H7 (cell line): ENCODE measurements around the gene DCUN1D2. TPM values are rescaled to one million over a fixed set of nuclear protein-coding genes. Genes with fewer than 3 reads are reported as not detected.
A peak's percentile ranks its signal among the peaks of the same experiment; 100 is the strongest.

ENCODE experiments used
- DNase-seq: peaks from one replicate; pipeline ENCODE4 v3.0.0; 2012
- H3K27me3 ChIP-seq: 2 replicates; pipeline ENCODE4 v1.6.0; 2011; ENCODE audit warnings: mild to moderate bottlenecking, low read length; ENCODE audit not compliant: control insufficient read depth, insufficient read depth
- H3K36me3 ChIP-seq: replicated peaks from 2 replicates; pipeline ENCODE4 v1.5.1; 2011; ENCODE audit warnings: low read length; ENCODE audit not compliant: control insufficient read depth, insufficient read depth
- H3K4me3 ChIP-seq: 2 replicates; pipeline ENCODE4 v1.5.1; 2011; ENCODE audit warnings: low read depth, mild to moderate bottlenecking, control low read depth, low read length, moderate library complexity; ENCODE audit not compliant: insufficient read depth
- total RNA-seq: library from RNA; depleted of rRNA; stranded (reverse); fragments of >200 nt; shearing (Covaris generic); gene quantifications from 2 replicates; pipeline ENCODE4 v1.2.3, GENCODE V29; 2014

Gene DCUN1D2
- total RNA-seq, 1 experiment from 2014 or later: 15.5 TPM

GRCh38 chr13:113428871-113429607, 61.5 kb downstream of the DCUN1D2 start:
- Histone ChIP-seq H3K36me3 (no peaks in the 10 kb centered on the region), H3K27me3 (no peaks in the 10 kb centered on the region), H3K4me3 (no peak overlapping the region)
- no peak for DNase-seq

- no peak overlapping the region for H3K4me3 ChIP-seq
- H3K36me3 ChIP-seq: no peaks in the 10 kb centered on the region
- H3K27me3 ChIP-seq: no peaks in the 10 kb centered on the region
- DNase-seq: no peak
Measured at GRCh38 chr13:113428469-113428865, 62.0 kb downstream of the DCUN1D2 start.

- H3K36me3 ChIP-seq: no peaks in the 10 kb centered on the region
- H3K27me3 ChIP-seq: no peaks in the 10 kb centered on the region
- no peak overlapping the region for H3K4me3 ChIP-seq
- no peak for DNase-seq
Measured at GRCh38 chr13:113427562-113428468, 62.7 kb downstream of the DCUN1D2 start.

GRCh38 chr13:113426591-113426986, 63.9 kb downstream of the DCUN1D2 start:
- no peak for DNase-seq
- H3K36me3 ChIP-seq: no peaks in the 10 kb centered on the region
- no peak overlapping the region for H3K4me3 ChIP-seq
- no peaks in the 10 kb centered on the region for H3K27me3 ChIP-seq

- no peak for DNase-seq
- H3K36me3 ChIP-seq: no peaks in the 10 kb centered on the region
Measured at GRCh38 chr13:113425941-113426590, 64.4 kb downstream of the DCUN1D2 start.

GRCh38 chr13:113423520-113424163, 66.9 kb downstream of the DCUN1D2 start:
- no peak overlapping the region for H3K4me3 ChIP-seq
- no peak for DNase-seq
- no peaks in the 10 kb centered on the region; the same call in 1 of the 2 replicates for H3K27me3 ChIP-seq
- H3K36me3 ChIP-seq: no peaks in the 10 kb centered on the region

More at GRCh38 chr13:113425941-113426590, 64.4 kb downstream of the DCUN1D2 start:
- Histone ChIP-seq H3K27me3 (no peaks in the 10 kb centered on the region), H3K4me3 (no peak overlapping the region)

GRCh38 chr13:113422807-113423519, 67.5 kb downstream of the DCUN1D2 start:
- Histone ChIP-seq H3K4me3 (no peak overlapping the region), H3K36me3 (no peaks in the 10 kb centered on the region), H3K27me3 (no peaks in the 10 kb centered on the region; the same call in 1 of the 2 replicates)
- no peak for DNase-seq

- no peak for DNase-seq
- H3K4me3 ChIP-seq: no peak overlapping the region
- no peaks in the 10 kb centered on the region; the same call in 1 of the 2 replicates for H3K27me3 ChIP-seq
- H3K36me3 ChIP-seq: no peaks in the 10 kb centered on the region
Measured at GRCh38 chr13:113421673-113422270, 68.7 kb downstream of the DCUN1D2 start.

- H3K36me3 ChIP-seq: no peaks in the 10 kb centered on the region
- DNase-seq: peak; percentile 90
- H3K4me3 ChIP-seq: no peak overlapping the region
- no peaks in the 10 kb centered on the region; the same call in 1 of the 2 replicates for H3K27me3 ChIP-seq
Measured at GRCh38 chr13:113420833-113421600, 69.5 kb downstream of the DCUN1D2 start.

- H3K36me3 ChIP-seq: no peaks in the 10 kb centered on the region
- DNase-seq: no peak
- H3K27me3 ChIP-seq: no peaks in the 10 kb centered on the region; the same call in 1 of the 2 replicates
- no peak overlapping the region for H3K4me3 ChIP-seq
Measured at GRCh38 chr13:113420232-113420631, 70.3 kb downstream of the DCUN1D2 start.

- Histone ChIP-seq H3K4me3 (no peak overlapping the region), H3K36me3 (no peaks in the 10 kb centered on the region), H3K27me3 (no peaks in the 10 kb centered on the region; the same call in 1 of the 2 replicates)
- no peak for DNase-seq
Measured at GRCh38 chr13:113419531-113420193, 70.8 kb downstream of the DCUN1D2 start.

- Histone ChIP-seq H3K27me3 (no peaks in the 10 kb centered on the region; the same call in 1 of the 2 replicates), H3K4me3 (no peak overlapping the region), H3K36me3 (no peaks in the 10 kb centered on the region)
- DNase-seq: peak; percentile 44
Measured at GRCh38 chr13:113418722-113419049, 71.8 kb downstream of the DCUN1D2 start.
